Hepatocyte (in vitro differentiated cells): ENCODE results near the gene VAV1. TPM values are rescaled to one million over a fixed set of nuclear protein-coding genes. Genes with fewer than 3 reads are reported as not detected.
A peak's percentile ranks its signal among the peaks of the same experiment; 100 is the strongest.

ENCODE experiments used
- DNase-seq: peaks from one replicate; pipeline ENCODE4 v3.0.0-alpha.2; 2016; ENCODE audit warnings: low spot score
- H2AFZ ChIP-seq: fragments of 200-600 bp; sonication (generic); 2 replicates; pipeline ENCODE4 v1.6.0; 2016; ENCODE audit warnings: antibody characterized with exemption, mild to moderate bottlenecking
- H3K27ac ChIP-seq: fragments of 200-600 bp; sonication (generic); 2 replicates; pipeline ENCODE4 v1.5.1; 2016; ENCODE audit warnings: mild to moderate bottlenecking
- H3K27me3 ChIP-seq: fragments of 200-600 bp; sonication (generic); 2 replicates; pipeline ENCODE4 v1.6.1; 2016
- H3K36me3 ChIP-seq: fragments of 200-600 bp; sonication (generic); replicated peaks from 2 replicates; pipeline ENCODE4 v1.5.1; 2016; ENCODE audit warnings: low read depth; ENCODE audit not compliant: insufficient read depth
- H3K4me1 ChIP-seq: fragments of 200-600 bp; sonication (generic); 2 replicates; pipeline ENCODE4 v1.5.1; 2016; ENCODE audit warnings: mild to moderate bottlenecking, moderate library complexity; ENCODE audit not compliant: insufficient read depth
- H3K4me2 ChIP-seq: fragments of 200-600 bp; sonication (generic); 2 replicates; pipeline ENCODE4 v1.6.0; 2016
- H3K4me3 ChIP-seq: fragments of 200-600 bp; sonication (generic); 2 replicates; pipeline ENCODE4 v1.5.1; 2016; ENCODE audit warnings: mild to moderate bottlenecking
- H3K79me2 ChIP-seq: fragments of 200-600 bp; sonication (generic); 2 replicates; pipeline ENCODE4 v1.6.0; 2017; ENCODE audit warnings: mild to moderate bottlenecking
- H3K9me2 ChIP-seq: fragments of 200-600 bp; sonication (generic); replicated peaks from 2 replicates; pipeline ENCODE4 v1.6.0; 2017; ENCODE audit warnings: mild to moderate bottlenecking; ENCODE audit not compliant: insufficient read depth
- H3K9me3 ChIP-seq: fragments of 200-600 bp; sonication (generic); 2 replicates; pipeline ENCODE4 v1.5.1; 2016; ENCODE audit warnings: low read depth, mild to moderate bottlenecking
- H4K20me1 ChIP-seq: fragments of 200-600 bp; sonication (generic); 2 replicates; pipeline ENCODE4 v1.6.0; 2016; ENCODE audit warnings: mild to moderate bottlenecking; ENCODE audit not compliant: insufficient read depth, poor library complexity, severe bottlenecking
- EZH2 ChIP-seq: fragments of 200-600 bp; sonication (generic); IDR thresholded peaks from 2 replicates; pipeline ENCODE4 v1.6.1; 2016; ENCODE audit warnings: antibody characterized with exemption, mild to moderate bottlenecking, borderline replicate concordance
- EZH2phosphoT487 ChIP-seq: fragments of 200-600 bp; sonication (generic); IDR thresholded peaks from one replicate; pipeline ENCODE4 v1.6.1; 2018; ENCODE audit warnings: antibody characterized with exemption, mild to moderate bottlenecking, low read depth, moderate library complexity; ENCODE audit not compliant: unreplicated experiment, severe bottlenecking
- WGBS: methylation state at CpG from one replicate; pipeline ENCODE4 v1.1.6; 2016; ENCODE audit warnings: low lambda C conversion rate; ENCODE audit errors: missing lambda C conversion rate; 5-methylcytosine and 5-hydroxymethylcytosine counted together
- polyA plus RNA-seq: library from polyadenylated mRNA; unstranded; fragments of >200 nt; fragmentation: Nextera tagmentation; extraction: Ambion mirVana; gene quantifications from 2 replicates; pipeline ENCODE4 v1.2.1, GENCODE V29; 2016
- total RNA-seq: library from RNA; depleted of rRNA; stranded (reverse); fragments of >200 nt; gene quantifications from 2 replicates; pipeline ENCODE4 v1.2.3, GENCODE V29; 2014
- TF ChIP-seq, protein P1 (sequence below): fragments of 200-600 bp; sonication (generic); IDR thresholded peaks from 2 replicates; pipeline ENCODE4 v1.5.1; 2016; ENCODE audit warnings: antibody characterized with exemption, mild to moderate bottlenecking; ENCODE audit not compliant: poor library complexity

VAV1 gene
- total and polyA plus RNA-seq, 2 experiments from 2014 or later, result 0.23 TPM; not detected in 1

DNA sequence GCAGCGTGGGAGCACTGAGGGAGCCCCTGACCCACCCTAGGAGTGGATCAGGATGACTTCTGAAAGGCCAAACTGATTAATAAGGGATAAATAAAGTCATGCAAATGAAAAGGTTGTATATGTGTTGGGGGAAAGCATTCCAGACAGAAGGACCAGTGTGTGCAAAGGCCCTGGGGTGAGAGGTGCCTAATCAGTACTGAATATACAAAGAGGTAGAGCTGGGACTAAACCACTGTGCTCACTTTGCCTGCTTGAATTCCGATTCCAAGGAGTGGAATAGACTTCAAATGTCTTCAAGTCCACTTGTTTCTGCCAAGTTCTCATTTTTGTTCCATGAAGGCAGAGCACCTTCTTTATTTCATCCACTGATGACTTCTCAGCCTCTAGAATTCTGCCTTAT lies 82.2 kb downstream of the VAV1 start:
- Histone ChIP-seq H3K4me1 (no peaks in the 10 kb centered on the region), H3K9me3 (no peaks in the 10 kb centered on the region), H3K27ac (no peak overlapping the region), H4K20me1 (no peaks in the 10 kb centered on the region), H3K79me2 (no peaks in the 10 kb centered on the region), H3K27me3 (no peaks in the 10 kb centered on the region), H3K9me2 (no peaks in the 10 kb centered on the region), H3K36me3 (no peaks in the 10 kb centered on the region), H3K4me2 (no peak overlapping the region), H3K4me3 (no peak overlapping the region), H2AFZ (no peak overlapping the region)
- WGBS, result 68% methylated on average over 2 of the region's 2 CpGs
- TF ChIP-seq EZH2, result no peak
- TF ChIP-seq, protein P1, sequence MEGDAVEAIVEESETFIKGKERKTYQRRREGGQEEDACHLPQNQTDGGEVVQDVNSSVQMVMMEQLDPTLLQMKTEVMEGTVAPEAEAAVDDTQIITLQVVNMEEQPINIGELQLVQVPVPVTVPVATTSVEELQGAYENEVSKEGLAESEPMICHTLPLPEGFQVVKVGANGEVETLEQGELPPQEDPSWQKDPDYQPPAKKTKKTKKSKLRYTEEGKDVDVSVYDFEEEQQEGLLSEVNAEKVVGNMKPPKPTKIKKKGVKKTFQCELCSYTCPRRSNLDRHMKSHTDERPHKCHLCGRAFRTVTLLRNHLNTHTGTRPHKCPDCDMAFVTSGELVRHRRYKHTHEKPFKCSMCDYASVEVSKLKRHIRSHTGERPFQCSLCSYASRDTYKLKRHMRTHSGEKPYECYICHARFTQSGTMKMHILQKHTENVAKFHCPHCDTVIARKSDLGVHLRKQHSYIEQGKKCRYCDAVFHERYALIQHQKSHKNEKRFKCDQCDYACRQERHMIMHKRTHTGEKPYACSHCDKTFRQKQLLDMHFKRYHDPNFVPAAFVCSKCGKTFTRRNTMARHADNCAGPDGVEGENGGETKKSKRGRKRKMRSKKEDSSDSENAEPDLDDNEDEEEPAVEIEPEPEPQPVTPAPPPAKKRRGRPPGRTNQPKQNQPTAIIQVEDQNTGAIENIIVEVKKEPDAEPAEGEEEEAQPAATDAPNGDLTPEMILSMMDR, result no peak
- no peak for TF ChIP-seq EZH2phosphoT487
- no peak for DNase-seq

DNA sequence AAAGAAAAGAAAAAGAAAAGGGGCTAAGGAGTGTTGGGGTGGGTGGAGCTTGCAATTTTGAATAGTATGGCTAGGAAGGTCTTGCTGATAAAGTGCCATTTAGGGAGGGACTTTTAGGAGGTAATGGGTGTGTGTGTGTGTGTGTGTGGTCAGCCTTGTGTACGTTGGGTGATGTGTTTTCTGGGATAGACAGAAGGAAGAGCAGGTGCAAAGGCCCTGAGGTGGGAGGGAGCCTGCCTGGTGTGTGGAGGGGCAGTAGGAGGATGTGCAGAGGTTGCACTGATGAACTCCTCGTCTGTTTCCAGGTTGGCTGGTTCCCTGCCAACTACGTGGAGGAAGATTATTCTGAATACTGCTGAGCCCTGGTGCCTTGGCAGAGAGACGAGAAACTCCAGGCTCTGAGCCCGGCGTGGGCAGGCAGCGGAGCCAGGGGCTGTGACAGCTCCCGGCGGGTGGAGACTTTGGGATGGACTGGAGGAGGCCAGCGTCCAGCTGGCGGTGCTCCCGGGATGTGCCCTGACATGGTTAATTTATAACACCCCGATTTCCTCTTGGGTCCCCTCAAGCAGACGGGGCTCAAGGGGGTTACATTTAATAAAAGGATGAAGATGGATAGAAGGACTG lies 84.4 kb downstream of the VAV1 start:
- DNase-seq, result no peak
- Histone ChIP-seq H3K9me2 (no peaks in the 10 kb centered on the region), H3K4me1 (no peaks in the 10 kb centered on the region), H3K9me3 (no peaks in the 10 kb centered on the region), H3K27me3 (no peaks in the 10 kb centered on the region), H3K79me2 (no peaks in the 10 kb centered on the region), H3K36me3 (no peaks in the 10 kb centered on the region), H2AFZ (no peak overlapping the region), H4K20me1 (no peaks in the 10 kb centered on the region), H3K4me2 (no peak overlapping the region), H3K27ac (no peak overlapping the region), H3K4me3 (no peak overlapping the region)
- WGBS, result 82% methylated on average over 14 of the region's 14 CpGs
- TF ChIP-seq EZH2, result no peak
- no peak for TF ChIP-seq EZH2phosphoT487
- TF ChIP-seq, protein P1, result no peak

DNA sequence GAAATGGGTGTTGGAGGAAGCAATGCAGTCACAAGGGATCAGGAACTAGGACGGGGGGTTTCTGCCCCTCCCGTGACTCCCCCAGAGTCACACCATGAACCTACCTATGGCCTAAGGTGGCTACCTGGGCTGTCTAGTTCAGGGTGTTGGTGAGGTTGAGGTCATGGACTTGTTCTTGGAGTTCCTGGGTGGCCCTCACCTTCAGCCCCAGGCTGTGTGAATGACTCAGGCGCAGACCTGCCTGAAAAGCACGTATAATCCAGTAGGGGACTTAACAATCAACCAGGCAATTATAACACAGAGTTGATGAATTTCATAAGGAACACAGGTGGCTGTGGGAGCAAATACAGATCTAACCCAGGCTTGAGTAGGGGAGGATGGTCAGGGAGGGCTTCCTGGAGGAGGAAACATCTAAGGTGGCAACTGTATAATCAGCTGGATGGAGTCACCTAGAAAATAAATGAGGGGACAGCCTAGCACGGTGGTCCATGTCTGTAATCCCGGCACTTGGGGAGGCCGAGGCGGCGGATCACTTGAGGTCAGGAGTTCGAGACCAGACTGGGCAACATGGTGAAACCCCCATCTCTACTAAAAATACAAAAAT lies 89.3 kb downstream of the VAV1 start:
- H3K9me2 ChIP-seq, result no peaks in the 10 kb centered on the region
- H2AFZ ChIP-seq, result no peak overlapping the region
- H3K4me3 ChIP-seq, result no peak overlapping the region
- no peak for DNase-seq
- no peaks in the 10 kb centered on the region for H3K4me1 ChIP-seq
- no peaks in the 10 kb centered on the region for H3K9me3 ChIP-seq
- no peaks in the 10 kb centered on the region for H3K36me3 ChIP-seq
- no peaks in the 10 kb centered on the region for H4K20me1 ChIP-seq
- H3K27ac ChIP-seq, result no peak overlapping the region
- peaks cover 3% of the 10 kb centered on the region for H3K27me3 ChIP-seq
- WGBS, result 88% methylated on average over 10 of the region's 10 CpGs
- H3K4me2 ChIP-seq, result no peak overlapping the region
- H3K79me2 ChIP-seq, result no peaks in the 10 kb centered on the region
- TF ChIP-seq EZH2phosphoT487, result no peak

DNA sequence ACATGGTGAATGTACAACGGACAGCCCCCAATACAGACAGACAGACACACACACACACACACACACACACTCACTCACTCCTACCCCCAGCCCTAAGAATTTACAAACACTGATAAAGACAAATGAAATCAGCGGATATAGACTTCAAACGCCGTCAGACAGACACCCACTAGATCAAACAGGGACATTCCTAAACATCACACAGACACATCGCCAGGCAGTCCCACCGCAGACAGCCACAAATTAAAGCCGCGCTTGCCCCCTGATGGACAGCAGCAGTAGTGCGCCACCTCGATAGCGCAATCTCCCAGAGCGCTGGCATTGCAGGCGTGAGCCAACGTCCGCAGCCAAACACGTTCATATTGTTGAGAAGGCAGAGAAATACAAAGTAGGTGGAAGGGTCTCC lies 90.2 kb downstream of the VAV1 start:
- H3K27ac ChIP-seq, result no peak overlapping the region
- 2% methylated on average over 16 of the region's 16 CpGs for WGBS

More for the DNA sequence above, 90.2 kb downstream of the VAV1 start:
- no peaks in the 10 kb centered on the region for H4K20me1 ChIP-seq
- H3K4me1 ChIP-seq, result no peaks in the 10 kb centered on the region
- no peaks in the 10 kb centered on the region for H3K9me3 ChIP-seq
- H3K36me3 ChIP-seq, result no peaks in the 10 kb centered on the region
- H3K4me3 ChIP-seq, result no peak overlapping the region
- H3K9me2 ChIP-seq, result no peaks in the 10 kb centered on the region
- H3K4me2 ChIP-seq, result peak overlapping the region; percentile 75
- H3K79me2 ChIP-seq, result no peaks in the 10 kb centered on the region
- peaks cover 5% of the 10 kb centered on the region for H3K27me3 ChIP-seq
- H2AFZ ChIP-seq, result peak overlapping the region; percentile 52
- no peak for TF ChIP-seq EZH2
- TF ChIP-seq, protein P1, result peak; percentile 95
- TF ChIP-seq EZH2phosphoT487, result no peak
- DNase-seq, result peak; percentile 87
